Endothelial cell of umbilical vein (primary cell): ENCODE results near the gene DDX54. TPM values are rescaled to one million over a fixed set of nuclear protein-coding genes. Genes with fewer than 3 reads are reported as not detected.

ENCODE experiments used
- BruUV-seq: library from RNA; stranded (reverse); fragments of 400-500 nt; replicated peaks from 2 replicates; lab custom pipeline; 2021; lab: Mats Ljungman, UMichigan
- CTCF ChIA-PET: fragments of 300-600, 350-600 bp; sonication (Branson Sonifier 250); formaldehyde crosslinking; loops from one replicate; lab custom pipeline; 2021; ENCODE audit warnings: antibody characterized with exemption, inconsistent platforms; lab: Charles Lee
- POLR2A ChIA-PET: fragments of 300-600, 350-600 bp; sonication (Branson Sonifier 250); formaldehyde crosslinking; loops from one replicate; lab custom pipeline; 2021; ENCODE audit warnings: antibody characterized with exemption, inconsistent platforms; lab: Charles Lee
- DNase-seq: peaks from one replicate; pipeline ENCODE4 v3.0.0-alpha.2; 2011; ENCODE audit warnings: low read depth, low spot score
- FAIRE-seq: peaks from 2 replicates; lab custom pipeline; 2011; peaks lifted over from hg19 to GRCh38; lab: Jason Lieb, UNC
- H2AFZ ChIP-seq: 2 replicates; pipeline ENCODE4 v1.6.0; 2012; ENCODE audit warnings: low read depth, low read length, control low read depth, inconsistent platforms
- H3K27ac ChIP-seq: 2 replicates; pipeline ENCODE4 v1.5.1; 2011; ENCODE audit warnings: low read depth, mild to moderate bottlenecking, control low read depth, low read length, moderate library complexity; ENCODE audit not compliant: insufficient read depth
- H3K27me3 ChIP-seq, 2 experiments: 2 replicates each; pipeline versions ENCODE4 v1.6.0 to v1.6.1; 2011; ENCODE audit warnings: low read length in 2 of 2, mixed read lengths in 1 of 2; ENCODE audit not compliant: control insufficient read depth in 2 of 2, insufficient read depth in 2 of 2
- H3K36me3 ChIP-seq, 2 experiments: 2 replicates in 1 of 2; 3 replicates in 1 of 2; pipeline ENCODE4 v1.5.1; 2011; ENCODE audit warnings: low read length in 2 of 2, mild to moderate bottlenecking in 1 of 2, moderate library complexity in 1 of 2; ENCODE audit not compliant: control insufficient read depth in 2 of 2, insufficient read depth in 2 of 2; ENCODE audit errors: extremely low read depth in 1 of 2
- H3K4me1 ChIP-seq: 3 replicates; pipeline ENCODE4 v1.5.1; 2011; ENCODE audit warnings: mild to moderate bottlenecking, low read length; ENCODE audit not compliant: control insufficient read depth, insufficient read depth; ENCODE audit errors: extremely low read depth
- H3K4me2 ChIP-seq: 2 replicates; pipeline ENCODE4 v1.6.1; 2011; ENCODE audit warnings: low read length, control low read depth, mixed read lengths; ENCODE audit not compliant: insufficient read depth
- H3K4me3 ChIP-seq, 3 experiments: fragments of 200-600 bp in 1 of 3; sonication (generic), shearing (Covaris generic) in 1 of 3; replicated peaks in 1 of 3; 2 replicates each; pipeline ENCODE4 v1.5.1; 2011 to 2016; ENCODE audit warnings: control low read depth in 3 of 3, low read length in 3 of 3, mild to moderate bottlenecking in 2 of 3, inconsistent platforms in 1 of 3, low read depth in 1 of 3, moderate library complexity in 1 of 3; ENCODE audit not compliant: insufficient read depth in 1 of 3
- H3K79me2 ChIP-seq: 2 replicates; pipeline ENCODE4 v1.6.0; 2012; ENCODE audit warnings: low read length, inconsistent platforms; ENCODE audit not compliant: control insufficient read depth, insufficient read depth
- H3K9ac ChIP-seq: replicated peaks from 2 replicates; pipeline ENCODE3; 2011; ENCODE audit warnings: low read length, control low read depth; ENCODE audit not compliant: insufficient read depth; ENCODE audit errors: extremely low read depth
- H3K9me1 ChIP-seq: replicated peaks from 3 replicates; pipeline ENCODE4 v1.6.0; 2011; ENCODE audit warnings: mild to moderate bottlenecking, low read length; ENCODE audit not compliant: control insufficient read depth, insufficient read depth; ENCODE audit errors: extremely low read depth
- H3K9me3 ChIP-seq: replicated peaks from 2 replicates; pipeline ENCODE4 v1.5.1; 2012; ENCODE audit warnings: low read length, inconsistent platforms; ENCODE audit not compliant: control insufficient read depth, insufficient read depth
- H4K20me1 ChIP-seq: replicated peaks from 2 replicates; pipeline ENCODE3; 2011; ENCODE audit warnings: mild to moderate bottlenecking, low read length; ENCODE audit not compliant: control insufficient read depth, insufficient read depth; ENCODE audit errors: extremely low read depth
- CTCF ChIP-seq, 2 donors: IDR thresholded peaks; 1 replicate in 1 of 2; 2 replicates in 1 of 2; pipeline ENCODE4 v1.5.1; 2011; ENCODE audit warnings: low read length in 2 of 2, mild to moderate bottlenecking in 2 of 2, moderate library complexity in 2 of 2, control low read depth in 1 of 2, inconsistent platforms in 1 of 2, low read depth in 1 of 2; ENCODE audit not compliant: insufficient read depth in 1 of 2; ENCODE audit errors: extremely low read depth in 1 of 2
- EZH2 ChIP-seq: IDR thresholded peaks from 2 replicates; pipeline ENCODE4 v1.6.1; 2012; ENCODE audit warnings: borderline replicate concordance, low read depth, mild to moderate bottlenecking, moderate library complexity, low read length, inconsistent platforms; ENCODE audit not compliant: severe bottlenecking
- FOS ChIP-seq: IDR thresholded peaks from 2 replicates; pipeline ENCODE4 v1.6.1; 2011; ENCODE audit warnings: mild to moderate bottlenecking, low read length, moderate library complexity, borderline replicate concordance; ENCODE audit not compliant: insufficient read depth
- GATA2 ChIP-seq: IDR thresholded peaks from 2 replicates; pipeline ENCODE4 v1.7.0; 2011; ENCODE audit warnings: low read depth, mild to moderate bottlenecking, moderate library complexity, mixed read lengths, low read length; ENCODE audit not compliant: insufficient read length, insufficient read depth
- JUN ChIP-seq: IDR thresholded peaks from 2 replicates; pipeline ENCODE4 v1.6.1; 2011; ENCODE audit warnings: borderline replicate concordance, low read depth; ENCODE audit not compliant: insufficient read length, insufficient read depth
- MAX ChIP-seq: IDR thresholded peaks from 2 replicates; pipeline ENCODE4 v1.6.1; 2011; ENCODE audit not compliant: insufficient read depth, insufficient read length
- MYC ChIP-seq: IDR thresholded peaks from one replicate; pipeline ENCODE4 v1.6.1; 2011; ENCODE audit warnings: mild to moderate bottlenecking, low read depth, low read length
- POLR2A ChIP-seq: IDR thresholded peaks from 2 replicates; pipeline ENCODE4 v1.6.1; 2012; ENCODE audit warnings: low read depth, mild to moderate bottlenecking, control low read depth, low read length
- POLR2AphosphoS5 ChIP-seq: IDR thresholded peaks from 2 replicates; pipeline ENCODE4 v1.6.1; 2012; ENCODE audit warnings: low read depth, mild to moderate bottlenecking, control low read depth, low read length, moderate library complexity; ENCODE audit not compliant: insufficient read depth
- dilution Hi-C: fragments of 300-500 bp; cut with MboI; formaldehyde crosslinking; loops from one replicate; pipeline ENCODE4 v1.15.0; 2019; ENCODE audit warnings: low sequenced_read_pairs; ENCODE audit not compliant: extremely low pct_ligation_motif_present
- intact Hi-C: fragments of 100-400 bp; cut with micrococcal nuclease; formaldehyde crosslinking; loops from one replicate; pipeline ENCODE4 v1.10.0; 2022
- polyA plus RNA-seq, 4 experiments: library from polyadenylated mRNA; depleted of rRNA in 3 of 4; stranded (reverse) in 3 of 4; unstranded in 1 of 4; fragments of >200 nt; gene quantifications; 2 replicates each; pipeline versions ENCODE4 v1.2.1 to v1.2.3, GENCODE V29; 2011 to 2012; ENCODE audit warnings: missing spikeins in 1 of 4
- total RNA-seq: library from RNA; stranded (reverse); gene quantifications from 2 replicates; pipeline ENCODE4 v1.2.3, GENCODE V29; 2021

DDX54 gene
- total and polyA plus RNA-seq, 2 donors (not counting 3 experiments of a cell fraction or from before 2014, with no cell fraction given), result 54.1 to 90.0 TPM

- FAIRE-seq (no peak), DNase-seq (no peak)
- H3K79me2 ChIP-seq, result no peaks in the 10 kb centered on the region
- no peak for TF ChIP-seq JUN
- TF ChIP-seq FOS, result no peak
- no peak for TF ChIP-seq POLR2AphosphoS5
- TF ChIP-seq GATA2, result no peak
- TF ChIP-seq MAX, result no peak
- TF ChIP-seq MYC, result no peak
- no peak for TF ChIP-seq POLR2A
- no peak for TF ChIP-seq EZH2
- no peak for TF ChIP-seq CTCF (IDR thresholded peaks at IDR 0.05; ENCODE audit: extremely low read depth in 1 of 2, insufficient read depth in 1 of 2, low read depth in 1 of 2, low read length in 2 of 2)
- H2AFZ ChIP-seq, result no peak overlapping the region
- ChIA-PET POLR2A (no interaction called here), CTCF (interaction anchor here (0.6 to 4.1 kb wide), 10 partner anchors 9 to 230 kb away, joined by 3 to 22 read pairs (median 3); partner anchors contain the start of genes PLBD2 and TPCN1)
- peaks cover 23% of the 10 kb centered on the region for H3K4me1 ChIP-seq
- intact Hi-C loops (no loop called here), dilution Hi-C loops (no loop called here)
- H3K4me2 ChIP-seq, result no peak overlapping the region
- peaks cover 0 to 12% of the 10 kb centered on the region in 2 experiments for H3K36me3 ChIP-seq
- H3K9me1 ChIP-seq, result no peaks in the 10 kb centered on the region
- H3K9ac ChIP-seq, result no peak overlapping the region
- no peaks in the 10 kb centered on the region for H3K27me3 ChIP-seq
- no TSS peak for BruUV-seq
- H3K27ac ChIP-seq, result no peak overlapping the region
- H4K20me1 ChIP-seq, result no peaks in the 10 kb centered on the region
- H3K4me3 ChIP-seq, result no peak overlapping the region
- no peaks in the 10 kb centered on the region for H3K9me3 ChIP-seq
Measured at GRCh38 chr12:113195598-113195997, 10.3 kb upstream of the DDX54 start.
